GM21528 (cell line): Measurements from ENCODE around the gene ATXN3L.

ENCODE experiments used
- ATAC-seq: cut with Tn5 transposase; IDR thresholded peaks from one replicate; pipeline ENCODE4 v1.9.1; 2021; ENCODE audit warnings: mild to moderate bottlenecking, moderate library complexity; ENCODE audit not compliant: unreplicated experiment, low FRiP score

ATXN3L gene

GRCh38 chrX:13271511-13271910 is 48.3 kb downstream of the ATXN3L start:
- ATAC-seq = no peak

- ATAC-seq = no peak
Measured at GRCh38 chrX:13270360-13270759, 49.5 kb downstream of the ATXN3L start.

DNA sequence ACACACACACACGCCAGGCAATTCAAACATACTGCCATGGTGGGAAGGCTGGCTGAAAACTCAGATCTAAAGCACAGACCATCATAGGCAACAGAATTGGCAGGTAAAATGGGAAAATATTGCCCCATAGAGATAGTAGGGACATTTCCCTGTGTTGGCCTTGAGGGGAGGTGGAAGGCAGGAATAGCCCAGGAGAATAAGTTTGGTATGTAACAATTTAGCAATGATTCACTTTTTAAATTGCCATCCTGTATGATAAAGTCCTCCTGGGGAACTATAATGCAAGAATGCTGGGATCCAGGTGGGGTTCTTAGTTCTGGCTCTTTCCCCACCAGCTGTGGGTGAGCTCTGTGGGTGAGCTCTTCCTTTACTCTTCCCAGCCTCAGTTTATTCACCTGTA is 51.0 kb downstream of the ATXN3L start:
- ATAC-seq = no peak
